ENCODE results near the gene TAF6. TPM values are rescaled to one million over a fixed set of nuclear protein-coding genes. Genes with fewer than 3 reads are reported as not detected.
A peak's percentile ranks its signal among the peaks of the same experiment; 100 is the strongest.

The TAF6 gene
- total and polyA plus RNA-seq, 9 of the 15 experiments (the other 6 are each of a cell fraction or from before 2014, with no cell fraction given): 0.78 to 78.7 (median 21.3) TPM

DNA sequence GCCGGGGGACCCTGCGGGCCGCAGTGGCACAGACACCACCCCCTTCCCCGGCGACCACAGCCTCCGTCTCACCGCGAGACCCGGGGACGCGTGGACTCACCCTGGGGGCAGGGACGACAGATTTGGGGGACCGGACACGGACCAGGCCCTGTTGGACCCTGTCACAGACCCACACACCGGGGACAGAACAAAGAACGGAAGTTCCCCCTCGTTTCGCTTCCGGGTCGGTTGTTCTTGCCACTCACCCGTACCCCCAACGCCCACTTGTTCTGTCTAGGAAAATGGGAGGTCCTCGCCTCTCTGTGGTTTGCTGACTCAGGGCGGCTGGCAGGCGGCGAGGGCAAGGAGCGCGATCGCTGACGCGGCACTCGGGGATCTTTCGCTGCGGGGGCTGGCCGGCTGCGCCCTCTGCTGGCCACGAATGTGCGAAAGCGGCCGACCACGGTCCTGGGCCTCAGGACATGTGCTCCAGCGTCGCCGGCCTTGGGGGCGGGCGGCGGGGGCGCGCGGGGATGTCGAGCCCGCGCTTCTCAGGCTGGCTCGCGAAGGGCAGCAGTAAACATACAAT, 37.5 kb downstream of the TAF6 start, which contains the start of gene ZNF3 (continued):
- TF ChIP-seq FIP1L1 (IDR thresholded peaks at IDR 0.05; ENCODE audit: low read depth, low read length, poor library complexity, severe bottlenecking) (peak; percentile 97), NFE2L1 (tag; IDR thresholded peaks at IDR 0.05; ENCODE audit: borderline replicate concordance, low read depth) (no peak), LCOR (CRISPR knock-in tag; IDR thresholded peaks at IDR 0.05) (peak; percentile 90), ZNF24 (IDR thresholded peaks at IDR 0.05) (peak; percentile 62; the same call in 1 of the 2 replicates), SOX6 (IDR thresholded peaks at IDR 0.05) (peak; percentile 90), ESRRA (IDR thresholded peaks at IDR 0.05; ENCODE audit: borderline replicate concordance, low read depth) (peak; percentile 91; the same call in 1 of the 2 replicates), ZSCAN29 (IDR thresholded peaks at IDR 0.05) (no peak), ETV1 (tag; conservative IDR thresholded peaks at IDR 0.05; ENCODE audit: low read depth) (peak; percentile 68), REST (IDR thresholded peaks at IDR 0.05; ENCODE audit: borderline replicate concordance) (peak; percentile 93), REST (CRISPR knock-in tag; IDR thresholded peaks at IDR 0.05; ENCODE audit: low read depth) (peak; percentile 26; the same call in 1 of the 2 replicates), KDM4B (IDR thresholded peaks at IDR 0.05; ENCODE audit: borderline replicate concordance in 2 of 2, low read depth in 1 of 2) (peak in 1 of 2 experiments; percentile 97; a peak in 1 of 4 replicates), ZNF589 (CRISPR knock-in tag; IDR thresholded peaks at IDR 0.05; ENCODE audit: low read depth) (peak; percentile 26), ZNF3 (CRISPR knock-in tag; IDR thresholded peaks at IDR 0.05) (no peak), HNRNPLL (IDR thresholded peaks at IDR 0.05; ENCODE audit: low read depth, low read length, poor library complexity, severe bottlenecking) (peak; percentile 6), RFX5 (IDR thresholded peaks at IDR 0.05; ENCODE audit: low read depth, low read length) (0 out of 2 replicates have a peak, but pooled peaks have one; percentile 28), CREM (IDR thresholded peaks at IDR 0.05; ENCODE audit: low read depth) (peak; percentile 96)
- TF ChIP-seq, protein P1, sequence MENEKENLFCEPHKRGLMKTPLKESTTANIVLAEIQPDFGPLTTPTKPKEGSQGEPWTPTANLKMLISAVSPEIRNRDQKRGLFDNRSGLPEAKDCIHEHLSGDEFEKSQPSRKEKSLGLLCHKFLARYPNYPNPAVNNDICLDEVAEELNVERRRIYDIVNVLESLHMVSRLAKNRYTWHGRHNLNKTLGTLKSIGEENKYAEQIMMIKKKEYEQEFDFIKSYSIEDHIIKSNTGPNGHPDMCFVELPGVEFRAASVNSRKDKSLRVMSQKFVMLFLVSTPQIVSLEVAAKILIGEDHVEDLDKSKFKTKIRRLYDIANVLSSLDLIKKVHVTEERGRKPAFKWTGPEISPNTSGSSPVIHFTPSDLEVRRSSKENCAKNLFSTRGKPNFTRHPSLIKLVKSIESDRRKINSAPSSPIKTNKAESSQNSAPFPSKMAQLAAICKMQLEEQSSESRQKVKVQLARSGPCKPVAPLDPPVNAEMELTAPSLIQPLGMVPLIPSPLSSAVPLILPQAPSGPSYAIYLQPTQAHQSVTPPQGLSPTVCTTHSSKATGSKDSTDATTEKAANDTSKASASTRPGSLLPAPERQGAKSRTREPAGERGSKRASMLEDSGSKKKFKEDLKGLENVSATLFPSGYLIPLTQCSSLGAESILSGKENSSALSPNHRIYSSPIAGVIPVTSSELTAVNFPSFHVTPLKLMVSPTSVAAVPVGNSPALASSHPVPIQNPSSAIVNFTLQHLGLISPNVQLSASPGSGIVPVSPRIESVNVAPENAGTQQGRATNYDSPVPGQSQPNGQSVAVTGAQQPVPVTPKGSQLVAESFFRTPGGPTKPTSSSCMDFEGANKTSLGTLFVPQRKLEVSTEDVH (IDR thresholded peaks at IDR 0.05; ENCODE audit: low read depth, partially characterized antibody): peak; percentile 91
- TF ChIP-seq, protein P2, sequence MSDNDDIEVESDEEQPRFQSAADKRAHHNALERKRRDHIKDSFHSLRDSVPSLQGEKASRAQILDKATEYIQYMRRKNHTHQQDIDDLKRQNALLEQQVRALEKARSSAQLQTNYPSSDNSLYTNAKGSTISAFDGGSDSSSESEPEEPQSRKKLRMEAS (CRISPR knock-in tag; IDR thresholded peaks at IDR 0.05): peak; percentile 99

Measured in K562 (cell line).